DND-41 (cell line): Measurements from ENCODE around the gene PRDM15.

Source experiments
- EZH2 ChIP-seq: IDR thresholded peaks from 3 replicates; pipeline ENCODE4 v1.6.1; 2012; ENCODE audit warnings: borderline replicate concordance, low read depth, mild to moderate bottlenecking, moderate library complexity, low read length, inconsistent platforms; ENCODE audit not compliant: severe bottlenecking
- TF ChIP-seq, protein P1 (sequence below): IDR thresholded peaks from 2 replicates; pipeline ENCODE4 v1.5.1; 2012; ENCODE audit warnings: borderline replicate concordance, low read length, moderate library complexity, mild to moderate bottlenecking; ENCODE audit not compliant: poor library complexity, severe bottlenecking; ENCODE audit errors: extremely low read depth

DNA sequence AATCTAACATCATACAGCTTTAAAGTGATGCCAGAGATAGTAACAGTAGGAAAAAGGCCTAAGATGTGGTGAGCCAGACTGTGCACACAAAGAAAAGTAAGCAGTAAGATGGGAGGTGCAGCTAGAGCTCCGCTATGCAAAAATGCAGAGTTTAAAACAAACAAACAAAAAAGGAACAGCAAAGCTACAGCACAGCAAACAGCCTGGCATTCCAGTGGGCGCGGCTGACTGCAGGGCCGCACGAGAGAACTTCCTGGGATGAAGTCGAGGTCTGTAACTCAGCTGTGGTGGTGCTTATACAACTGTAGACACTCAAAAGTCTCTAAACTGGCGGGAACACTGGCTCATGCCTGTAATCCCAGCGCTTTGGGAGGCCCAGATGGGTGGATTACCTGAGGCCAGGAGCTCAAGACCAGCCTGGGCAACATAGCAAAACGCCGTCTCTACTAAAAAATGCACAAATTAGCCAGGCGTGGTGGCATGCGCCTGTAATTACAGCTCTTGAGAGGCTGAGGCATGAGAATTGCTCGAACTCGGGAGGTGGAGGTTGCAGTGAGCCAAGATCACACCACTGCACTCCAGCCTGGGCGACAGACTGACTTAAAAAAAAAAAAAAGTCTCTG, 30.1 kb downstream of the PRDM15 start:
- TF ChIP-seq, protein P1, sequence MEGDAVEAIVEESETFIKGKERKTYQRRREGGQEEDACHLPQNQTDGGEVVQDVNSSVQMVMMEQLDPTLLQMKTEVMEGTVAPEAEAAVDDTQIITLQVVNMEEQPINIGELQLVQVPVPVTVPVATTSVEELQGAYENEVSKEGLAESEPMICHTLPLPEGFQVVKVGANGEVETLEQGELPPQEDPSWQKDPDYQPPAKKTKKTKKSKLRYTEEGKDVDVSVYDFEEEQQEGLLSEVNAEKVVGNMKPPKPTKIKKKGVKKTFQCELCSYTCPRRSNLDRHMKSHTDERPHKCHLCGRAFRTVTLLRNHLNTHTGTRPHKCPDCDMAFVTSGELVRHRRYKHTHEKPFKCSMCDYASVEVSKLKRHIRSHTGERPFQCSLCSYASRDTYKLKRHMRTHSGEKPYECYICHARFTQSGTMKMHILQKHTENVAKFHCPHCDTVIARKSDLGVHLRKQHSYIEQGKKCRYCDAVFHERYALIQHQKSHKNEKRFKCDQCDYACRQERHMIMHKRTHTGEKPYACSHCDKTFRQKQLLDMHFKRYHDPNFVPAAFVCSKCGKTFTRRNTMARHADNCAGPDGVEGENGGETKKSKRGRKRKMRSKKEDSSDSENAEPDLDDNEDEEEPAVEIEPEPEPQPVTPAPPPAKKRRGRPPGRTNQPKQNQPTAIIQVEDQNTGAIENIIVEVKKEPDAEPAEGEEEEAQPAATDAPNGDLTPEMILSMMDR: no peak
- no peak for TF ChIP-seq EZH2
